B cell (primary cell): Measurements from ENCODE around the gene TUBB4A. TPM values are rescaled to one million over a fixed set of nuclear protein-coding genes. Genes with fewer than 3 reads are reported as not detected.

ENCODE experiments used
- ATAC-seq: fragments of 200-7000 bp; cut with Tn5 transposase; one replicate; pipeline ENCODE4 v1.10.0; 2021; ENCODE audit warnings: low read depth, mild to moderate bottlenecking, moderate number of reproducible peaks, moderate library complexity
- CTCF ChIA-PET: fragments of 350-600 bp; sonication (Branson Sonifier 250); formaldehyde crosslinking; loops from one replicate; lab custom pipeline; 2021; ENCODE audit warnings: antibody characterized with exemption, inconsistent platforms; lab: Charles Lee
- POLR2A ChIA-PET: fragments of 350-600 bp; sonication (Branson Sonifier 250); formaldehyde crosslinking; loops from one replicate; lab custom pipeline; 2021; ENCODE audit warnings: antibody characterized with exemption; lab: Charles Lee
- DNase-seq: peaks from one replicate; pipeline ENCODE4 v3.0.0; 2013
- H2AFZ ChIP-seq: 2 replicates; pipeline ENCODE4 v1.6.1; 2012; ENCODE audit warnings: mild to moderate bottlenecking, low read depth, low read length; ENCODE audit not compliant: insufficient read depth, poor library complexity, severe bottlenecking
- H3K27ac ChIP-seq, 2 donors: 1 replicate in 1 of 2; 2 replicates in 1 of 2; pipeline ENCODE4 v1.5.1; 2012 to 2013; ENCODE audit warnings: low read length in 2 of 2, mild to moderate bottlenecking in 2 of 2, moderate library complexity in 1 of 2
- H3K27me3 ChIP-seq, 4 experiments: fragments of 200-600 bp in 1 of 4; sonication (generic) in 1 of 4; replicated peaks in 1 of 4; 1 replicate in 2 of 4; 2 replicates in 2 of 4; pipeline versions ENCODE4 v1.6.1 to v1.7.0; 2013 to 2016; ENCODE audit warnings: low read length in 3 of 4, mild to moderate bottlenecking in 2 of 4, mixed read lengths in 1 of 4, moderate library complexity in 1 of 4; ENCODE audit not compliant: insufficient read depth in 4 of 4, control insufficient read depth in 3 of 4; ENCODE audit errors: control extremely low read depth in 1 of 4
- H3K36me3 ChIP-seq, 2 experiments: replicated peaks in 1 of 2; 1 replicate in 1 of 2; 2 replicates in 1 of 2; pipeline versions ENCODE4 v1.6.1 to v1.7.1; 2013; ENCODE audit warnings: low read length in 1 of 2; ENCODE audit not compliant: insufficient read depth in 2 of 2, control insufficient read depth in 1 of 2; ENCODE audit errors: control extremely low read depth in 1 of 2, extremely low read depth in 1 of 2
- H3K4me1 ChIP-seq, 2 donors: fragments of 200-600 bp in 1 of 2; sonication (generic) in 1 of 2; 1 replicate in 1 of 2; 2 replicates in 1 of 2; pipeline versions ENCODE4 v1.5.1 to v1.6.1; 2013 to 2017; ENCODE audit warnings: low read length in 2 of 2; ENCODE audit not compliant: control insufficient read depth in 2 of 2, insufficient read depth in 2 of 2
- H3K4me2 ChIP-seq: replicated peaks from 2 replicates; pipeline ENCODE3; 2012; ENCODE audit warnings: mild to moderate bottlenecking, low read depth, low read length; ENCODE audit not compliant: poor library complexity, severe bottlenecking
- H3K4me3 ChIP-seq, 5 experiments: fragments of 200-600 bp in 1 of 5; sonication (generic) in 1 of 5; 1 replicate in 3 of 5; 2 replicates in 2 of 5; pipeline versions ENCODE4 v1.5.1 to v1.7.0; 2011 to 2016; ENCODE audit warnings: low read length in 4 of 5, mild to moderate bottlenecking in 4 of 5, low read depth in 2 of 5, control low read depth in 1 of 5, moderate library complexity in 1 of 5; ENCODE audit not compliant: insufficient read depth in 1 of 5; ENCODE audit errors: control extremely low read depth in 1 of 5, extremely low read depth in 1 of 5
- H3K79me2 ChIP-seq: fragments of 200-600 bp; sonication (generic); one replicate; pipeline ENCODE4 v1.6.0; 2016; ENCODE audit warnings: low read length; ENCODE audit not compliant: control insufficient read depth, insufficient read depth
- H3K9ac ChIP-seq: fragments of 200-600 bp; sonication (generic); 2 replicates; pipeline ENCODE4 v1.6.1; 2017; ENCODE audit warnings: mild to moderate bottlenecking, low read length, moderate library complexity
- H3K9me3 ChIP-seq, 3 donors: one replicate each; pipeline versions ENCODE4 v1.6.1 to v1.7.1; 2013; ENCODE audit warnings: low read length in 2 of 3; ENCODE audit not compliant: control insufficient read depth in 2 of 3, insufficient read depth in 1 of 3; ENCODE audit errors: control extremely low read depth in 1 of 3
- H4K20me1 ChIP-seq: 2 replicates; pipeline ENCODE4 v1.6.0; 2012; ENCODE audit warnings: mild to moderate bottlenecking, low read length; ENCODE audit not compliant: insufficient read depth, control insufficient read depth, poor library complexity, severe bottlenecking
- H3K27ac Mint-ChIP-seq: one replicate; pipeline ENCODE4 v1.8.0; 2021; ENCODE audit warnings: mixed read lengths
- H3K27me3 Mint-ChIP-seq: one replicate; pipeline ENCODE4 v1.8.0; 2021; ENCODE audit warnings: mixed read lengths
- H3K4me1 Mint-ChIP-seq: one replicate; pipeline ENCODE4 v1.8.0; 2021; ENCODE audit warnings: mixed read lengths
- H3K4me3 Mint-ChIP-seq: one replicate; pipeline ENCODE4 v1.8.0; 2021; ENCODE audit warnings: mixed read lengths
- H3K9me3 Mint-ChIP-seq: one replicate; pipeline ENCODE4 v1.8.0; 2022; ENCODE audit warnings: mixed read lengths; ENCODE audit not compliant: insufficient read depth
- EZH2 ChIP-seq: IDR thresholded peaks from 2 replicates; pipeline ENCODE4 v1.6.1; 2012; ENCODE audit warnings: borderline replicate concordance, low read depth, mild to moderate bottlenecking, moderate library complexity, low read length; ENCODE audit not compliant: insufficient read depth, poor library complexity, severe bottlenecking
- WGBS: methylation state at CpG from one replicate; pipeline ENCODE4 v1.1.5; 2013; ENCODE audit warnings: missing lambda C conversion rate; ENCODE audit not compliant: insufficient coverage; 5-methylcytosine and 5-hydroxymethylcytosine counted together
- intact Hi-C: fragments of 100-400 bp; cut with micrococcal nuclease; formaldehyde crosslinking; loops from one replicate; pipeline ENCODE4 v1.10.0; 2022
- polyA plus RNA-seq: library from polyadenylated mRNA; depleted of rRNA; stranded (reverse); fragments of >200 nt; gene quantifications from 2 replicates; pipeline ENCODE4 v1.2.3, GENCODE V29; 2012
- total RNA-seq, 2 donors: library from RNA; stranded (reverse); fragments of 120-200 nt in 1 of 2; gene quantifications; 1 replicate in 1 of 2; 2 replicates in 1 of 2; pipeline versions ENCODE4 v1.2.3 to v1.2.4, GENCODE V29; 2013 to 2022
- TF ChIP-seq, protein P1 (sequence below): fragments of 200-600 bp; IDR thresholded peaks from one replicate; pipeline ENCODE4 v1.8.0; 2022; ENCODE audit warnings: antibody characterized with exemption, mild to moderate bottlenecking

TUBB4A gene
- total and polyA plus RNA-seq, 2 donors (not counting 1 experiment from before 2014, with no cell fraction given) = 3.9 to 21.9 TPM

DNA sequence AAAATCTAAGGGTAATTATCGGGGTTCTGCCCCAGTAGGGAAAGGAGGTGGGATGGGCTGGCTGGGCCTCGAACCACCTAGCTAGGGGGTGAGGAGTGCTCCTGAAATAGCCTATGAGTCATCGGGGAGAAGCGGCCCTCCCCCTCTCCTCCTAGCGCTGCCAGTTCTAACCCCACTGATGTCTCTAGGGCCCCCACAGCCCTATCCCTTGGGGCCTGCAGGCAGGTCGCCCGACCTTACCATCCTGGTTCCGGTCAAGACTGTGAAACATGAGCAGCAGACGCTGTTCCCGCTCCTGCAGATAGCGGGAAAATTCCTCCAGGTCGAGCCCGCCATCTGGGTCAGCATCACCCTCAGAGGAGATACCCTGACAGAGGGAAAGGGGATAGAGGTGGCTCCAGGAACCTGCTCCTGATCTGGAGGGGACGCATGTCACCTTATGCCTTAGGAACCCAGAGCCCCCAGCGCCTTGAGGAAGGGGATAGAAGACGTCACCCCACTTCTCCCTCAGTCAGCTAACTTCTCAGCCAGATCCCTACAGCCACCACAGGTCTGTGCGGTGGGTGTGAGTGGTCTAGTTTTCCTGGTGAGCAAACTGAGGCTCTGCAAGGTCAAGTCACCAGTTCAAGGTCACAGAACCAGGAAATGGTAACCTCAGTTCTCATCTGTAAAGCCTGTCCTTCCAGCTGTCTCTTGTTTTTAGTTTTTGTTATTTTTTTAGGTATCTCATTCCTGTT lies 44.0 kb downstream of the TUBB4A start:
- H3K9me3 Mint-ChIP-seq = no peaks in the 10 kb centered on the region
- POLR2A ChIA-PET = interaction anchor here (1.3 to 1.4 kb wide), 2 partner anchors 23 to 33 kb away, joined by 3 read pairs; partner anchors contain the start of genes DENND1C and KHSRP
- WGBS = 54% methylated on average over 11 of the region's 17 CpGs

More for the DNA sequence above, 44.0 kb downstream of the TUBB4A start:
- CTCF ChIA-PET = interaction anchor here (1.0 kb wide), 1 partner anchor 171 kb away, joined by 4 read pairs; no protein-coding TSS in a partner anchor
- TF ChIP-seq, protein P1, sequence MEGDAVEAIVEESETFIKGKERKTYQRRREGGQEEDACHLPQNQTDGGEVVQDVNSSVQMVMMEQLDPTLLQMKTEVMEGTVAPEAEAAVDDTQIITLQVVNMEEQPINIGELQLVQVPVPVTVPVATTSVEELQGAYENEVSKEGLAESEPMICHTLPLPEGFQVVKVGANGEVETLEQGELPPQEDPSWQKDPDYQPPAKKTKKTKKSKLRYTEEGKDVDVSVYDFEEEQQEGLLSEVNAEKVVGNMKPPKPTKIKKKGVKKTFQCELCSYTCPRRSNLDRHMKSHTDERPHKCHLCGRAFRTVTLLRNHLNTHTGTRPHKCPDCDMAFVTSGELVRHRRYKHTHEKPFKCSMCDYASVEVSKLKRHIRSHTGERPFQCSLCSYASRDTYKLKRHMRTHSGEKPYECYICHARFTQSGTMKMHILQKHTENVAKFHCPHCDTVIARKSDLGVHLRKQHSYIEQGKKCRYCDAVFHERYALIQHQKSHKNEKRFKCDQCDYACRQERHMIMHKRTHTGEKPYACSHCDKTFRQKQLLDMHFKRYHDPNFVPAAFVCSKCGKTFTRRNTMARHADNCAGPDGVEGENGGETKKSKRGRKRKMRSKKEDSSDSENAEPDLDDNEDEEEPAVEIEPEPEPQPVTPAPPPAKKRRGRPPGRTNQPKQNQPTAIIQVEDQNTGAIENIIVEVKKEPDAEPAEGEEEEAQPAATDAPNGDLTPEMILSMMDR = no peak
- no peak for TF ChIP-seq EZH2
- Histone ChIP-seq H4K20me1 (no peaks in the 10 kb centered on the region), H3K27ac (no peak overlapping the region), H2AFZ (peak overlapping the region; percentile 96), H3K27me3 (no peaks in the 10 kb centered on the region), H3K4me3 (peak overlapping the region in 1 of 5 experiments; percentile 93), H3K36me3 (peaks cover 0 to 8% of the 10 kb centered on the region in 2 experiments), H3K4me2 (peak overlapping the region; percentile 85), H3K79me2 (no peaks in the 10 kb centered on the region), H3K4me1 (peaks cover 0 to 24% of the 10 kb centered on the region in 2 donors), H3K9ac (no peak overlapping the region), H3K9me3 (peaks cover 0 to 26% (median 9%) of the 10 kb centered on the region in 3 donors)
- Mint-ChIP-seq H3K27ac (peak overlapping the region; percentile 88), H3K4me1 (peaks cover 21% of the 10 kb centered on the region), H3K27me3 (no peaks in the 10 kb centered on the region), H3K4me3 (peak overlapping the region; percentile 95)
- ATAC-seq (no peak), DNase-seq (peak; percentile 36)
- intact Hi-C loops = no loop called here
